COLO668 (cell line): Measurements from ENCODE around the gene ARHGAP23.
A peak's percentile ranks its signal among the peaks of the same experiment; 100 is the strongest.

Experiments
- DNase-seq: peaks from one replicate; lab custom pipeline; 2025; ENCODE audit not compliant: unreplicated experiment; lab: John Stamatoyannopoulos, UW

ARHGAP23 gene, protein sequence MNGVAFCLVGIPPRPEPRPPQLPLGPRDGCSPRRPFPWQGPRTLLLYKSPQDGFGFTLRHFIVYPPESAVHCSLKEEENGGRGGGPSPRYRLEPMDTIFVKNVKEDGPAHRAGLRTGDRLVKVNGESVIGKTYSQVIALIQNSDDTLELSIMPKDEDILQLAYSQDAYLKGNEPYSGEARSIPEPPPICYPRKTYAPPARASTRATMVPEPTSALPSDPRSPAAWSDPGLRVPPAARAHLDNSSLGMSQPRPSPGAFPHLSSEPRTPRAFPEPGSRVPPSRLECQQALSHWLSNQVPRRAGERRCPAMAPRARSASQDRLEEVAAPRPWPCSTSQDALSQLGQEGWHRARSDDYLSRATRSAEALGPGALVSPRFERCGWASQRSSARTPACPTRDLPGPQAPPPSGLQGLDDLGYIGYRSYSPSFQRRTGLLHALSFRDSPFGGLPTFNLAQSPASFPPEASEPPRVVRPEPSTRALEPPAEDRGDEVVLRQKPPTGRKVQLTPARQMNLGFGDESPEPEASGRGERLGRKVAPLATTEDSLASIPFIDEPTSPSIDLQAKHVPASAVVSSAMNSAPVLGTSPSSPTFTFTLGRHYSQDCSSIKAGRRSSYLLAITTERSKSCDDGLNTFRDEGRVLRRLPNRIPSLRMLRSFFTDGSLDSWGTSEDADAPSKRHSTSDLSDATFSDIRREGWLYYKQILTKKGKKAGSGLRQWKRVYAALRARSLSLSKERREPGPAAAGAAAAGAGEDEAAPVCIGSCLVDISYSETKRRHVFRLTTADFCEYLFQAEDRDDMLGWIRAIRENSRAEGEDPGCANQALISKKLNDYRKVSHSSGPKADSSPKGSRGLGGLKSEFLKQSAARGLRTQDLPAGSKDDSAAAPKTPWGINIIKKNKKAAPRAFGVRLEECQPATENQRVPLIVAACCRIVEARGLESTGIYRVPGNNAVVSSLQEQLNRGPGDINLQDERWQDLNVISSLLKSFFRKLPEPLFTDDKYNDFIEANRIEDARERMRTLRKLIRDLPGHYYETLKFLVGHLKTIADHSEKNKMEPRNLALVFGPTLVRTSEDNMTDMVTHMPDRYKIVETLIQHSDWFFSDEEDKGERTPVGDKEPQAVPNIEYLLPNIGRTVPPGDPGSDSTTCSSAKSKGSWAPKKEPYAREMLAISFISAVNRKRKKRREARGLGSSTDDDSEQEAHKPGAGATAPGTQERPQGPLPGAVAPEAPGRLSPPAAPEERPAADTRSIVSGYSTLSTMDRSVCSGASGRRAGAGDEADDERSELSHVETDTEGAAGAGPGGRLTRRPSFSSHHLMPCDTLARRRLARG (N-terminal part only)

DNA sequence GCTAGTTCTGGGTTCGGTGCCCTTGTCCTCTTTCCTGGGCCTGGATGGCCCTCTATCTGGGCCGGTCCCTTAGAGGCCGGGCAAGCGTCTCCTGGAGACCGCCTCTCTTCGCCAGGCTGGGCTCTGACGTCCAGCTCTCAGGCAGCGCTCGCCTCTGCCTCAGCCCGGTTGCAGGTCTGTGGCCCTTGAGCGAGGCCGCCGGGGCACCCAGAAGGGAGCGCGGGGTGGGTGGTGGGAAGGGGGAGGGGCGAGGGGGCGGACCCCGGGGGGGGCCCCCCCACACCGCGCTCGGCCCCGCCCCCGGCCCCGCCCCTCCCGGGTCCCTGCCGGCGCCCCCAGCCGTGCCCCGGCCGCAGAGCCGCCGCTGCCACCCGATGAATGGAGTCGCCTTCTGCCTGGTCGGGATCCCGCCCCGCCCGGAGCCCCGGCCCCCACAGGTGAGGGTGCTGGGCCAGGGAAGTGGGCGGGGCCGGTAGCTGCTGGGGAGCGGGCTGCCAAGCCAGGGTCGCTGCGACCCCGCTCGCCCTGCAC lies at the start of gene ARHGAP23:
Gene ARHGAP23 (plus strand): TSS at position 353 of the 531 bp plus-strand sequence. CDS start 22 bp downstream, at position 375.
- peak; percentile 9 for DNase-seq

DNA sequence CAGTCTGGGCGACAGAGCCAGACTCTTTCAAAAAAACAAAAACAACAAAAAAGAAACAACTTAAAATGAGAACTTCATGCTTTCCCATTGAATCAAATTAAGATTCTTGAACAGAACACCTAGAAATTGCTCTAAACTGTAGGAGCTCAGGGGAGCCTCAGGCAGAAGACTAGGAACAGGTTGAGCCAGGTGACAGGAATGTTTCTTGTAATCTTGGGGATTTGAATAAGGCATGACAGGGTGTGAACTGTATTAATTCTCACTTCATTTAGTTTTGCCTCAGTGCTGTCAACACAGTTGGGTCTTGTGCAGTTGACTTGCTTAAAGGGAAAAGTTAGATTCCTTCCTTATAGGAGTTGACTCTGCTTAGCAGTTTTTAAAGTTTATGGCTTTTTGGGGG lies 48.8 kb upstream of the ARHGAP23 start:
- DNase-seq = no peak

DNA sequence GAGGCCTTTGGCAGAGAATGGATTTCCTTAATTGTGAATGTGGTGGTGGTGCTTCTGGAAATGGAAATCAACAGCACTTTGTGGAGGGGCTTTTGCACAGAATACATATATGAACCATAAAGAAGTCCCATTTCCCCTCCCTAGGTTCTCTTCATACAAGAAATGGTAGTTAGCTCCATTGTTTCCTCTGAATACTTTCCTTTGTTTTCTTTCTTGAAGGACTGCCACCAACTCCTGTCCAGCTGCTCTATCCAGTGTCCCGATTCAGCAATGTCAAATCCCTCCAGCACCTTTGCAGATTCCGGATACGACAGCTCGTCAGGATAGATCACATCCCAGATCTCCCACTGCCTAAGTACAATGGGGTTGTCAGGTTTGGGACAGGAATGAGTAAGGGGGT lies 33.2 kb upstream of the ARHGAP23 start:
- DNase-seq = no peak

DNA sequence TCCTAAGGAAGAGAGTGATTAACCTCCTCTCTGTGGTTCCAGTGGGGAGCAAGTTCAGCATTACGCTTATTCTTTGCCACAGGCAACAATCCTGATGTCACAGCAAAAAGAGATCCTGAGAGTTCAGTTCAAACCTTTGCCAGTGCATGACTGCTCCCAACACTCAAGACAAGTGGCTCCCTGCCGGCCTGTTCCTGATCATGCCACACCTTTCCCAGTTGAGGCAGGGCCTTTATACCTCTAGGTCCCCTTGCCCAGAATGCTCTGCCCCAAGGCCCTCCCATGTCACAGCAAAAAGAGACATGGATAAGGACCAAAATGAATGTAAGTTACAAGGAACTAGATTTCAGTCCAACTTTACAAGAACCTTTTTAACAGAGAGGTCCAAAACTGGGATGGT lies 31.0 kb upstream of the ARHGAP23 start:
- DNase-seq = no peak

DNA sequence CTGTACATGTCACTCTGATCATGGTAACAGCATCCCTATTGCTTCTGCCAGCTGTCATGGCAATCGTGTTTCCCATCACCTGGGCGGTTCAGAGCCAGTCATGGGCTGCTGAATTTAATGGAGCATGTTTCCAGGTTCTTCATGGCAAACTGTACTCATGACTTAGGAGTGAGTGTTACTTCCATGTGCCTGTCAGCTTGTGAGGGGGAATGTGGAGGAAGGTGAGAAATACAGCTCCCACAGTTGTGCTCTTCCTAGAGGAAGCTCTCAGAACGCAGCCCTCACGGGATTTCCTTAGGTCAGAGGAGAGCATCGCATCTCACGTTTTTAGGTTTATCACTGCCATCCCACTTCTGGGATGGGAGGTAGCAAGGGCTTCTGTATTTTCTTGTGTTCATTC lies 28.0 kb upstream of the ARHGAP23 start:
- no peak for DNase-seq

DNA sequence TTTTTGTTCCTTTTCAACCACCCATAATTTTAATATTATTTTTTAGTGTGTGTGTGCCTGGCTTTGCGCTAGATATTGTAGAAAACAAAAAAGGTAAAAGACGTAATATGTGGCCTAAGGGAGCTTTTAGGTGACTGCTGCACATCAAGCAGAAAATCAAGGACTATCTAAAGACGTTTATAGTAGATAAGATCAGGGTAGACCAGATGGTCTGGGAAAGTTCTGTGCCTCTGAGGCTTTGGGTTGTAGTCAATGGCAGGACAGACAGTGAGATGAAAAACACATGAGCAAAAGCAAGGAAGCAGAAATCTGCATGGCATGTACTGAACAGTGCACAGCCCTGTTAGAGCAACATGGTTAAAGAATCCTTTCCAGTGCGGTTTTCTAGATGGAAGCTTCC lies 26.8 kb upstream of the ARHGAP23 start:
- no peak for DNase-seq

DNA sequence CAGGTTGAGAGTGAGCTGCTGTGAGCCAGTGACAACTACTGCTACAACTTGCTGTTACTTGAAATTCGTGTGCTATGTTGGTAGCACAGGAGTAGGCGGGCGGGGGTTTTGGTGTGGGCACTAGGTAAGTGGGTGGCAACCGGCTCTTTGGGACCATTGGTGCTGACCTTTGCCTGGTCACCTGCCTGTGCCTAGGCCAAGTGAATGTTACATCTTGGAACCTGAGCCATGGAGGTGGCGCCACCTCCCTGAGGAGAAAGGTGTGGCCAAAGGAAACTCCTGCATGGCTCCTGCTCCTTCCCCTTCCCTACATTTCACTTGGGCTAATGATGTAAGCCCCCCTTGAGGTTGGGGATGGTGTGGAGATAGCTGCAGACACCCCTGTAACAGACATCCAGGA lies 25.4 kb upstream of the ARHGAP23 start:
- no peak for DNase-seq

DNA sequence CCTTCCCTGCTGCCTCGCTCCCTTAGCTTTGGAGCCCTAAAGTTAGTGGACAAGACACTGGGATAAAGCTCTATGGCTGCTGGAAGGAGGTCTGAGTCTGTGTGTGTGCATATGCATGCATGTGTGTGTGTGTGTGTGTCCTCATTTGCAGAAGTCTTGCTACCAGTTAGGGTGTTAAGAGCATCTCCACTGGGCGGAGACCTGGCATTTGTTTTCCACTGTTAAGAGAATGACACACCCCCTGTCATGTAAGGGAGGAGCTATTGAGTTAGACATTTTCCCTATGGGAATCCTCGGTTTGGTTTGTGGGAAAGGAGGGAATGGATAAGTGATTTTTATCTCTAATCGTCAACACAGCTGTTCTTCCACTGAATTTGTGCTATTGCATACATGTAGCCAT lies 24.8 kb upstream of the ARHGAP23 start:
- DNase-seq = no peak

DNA sequence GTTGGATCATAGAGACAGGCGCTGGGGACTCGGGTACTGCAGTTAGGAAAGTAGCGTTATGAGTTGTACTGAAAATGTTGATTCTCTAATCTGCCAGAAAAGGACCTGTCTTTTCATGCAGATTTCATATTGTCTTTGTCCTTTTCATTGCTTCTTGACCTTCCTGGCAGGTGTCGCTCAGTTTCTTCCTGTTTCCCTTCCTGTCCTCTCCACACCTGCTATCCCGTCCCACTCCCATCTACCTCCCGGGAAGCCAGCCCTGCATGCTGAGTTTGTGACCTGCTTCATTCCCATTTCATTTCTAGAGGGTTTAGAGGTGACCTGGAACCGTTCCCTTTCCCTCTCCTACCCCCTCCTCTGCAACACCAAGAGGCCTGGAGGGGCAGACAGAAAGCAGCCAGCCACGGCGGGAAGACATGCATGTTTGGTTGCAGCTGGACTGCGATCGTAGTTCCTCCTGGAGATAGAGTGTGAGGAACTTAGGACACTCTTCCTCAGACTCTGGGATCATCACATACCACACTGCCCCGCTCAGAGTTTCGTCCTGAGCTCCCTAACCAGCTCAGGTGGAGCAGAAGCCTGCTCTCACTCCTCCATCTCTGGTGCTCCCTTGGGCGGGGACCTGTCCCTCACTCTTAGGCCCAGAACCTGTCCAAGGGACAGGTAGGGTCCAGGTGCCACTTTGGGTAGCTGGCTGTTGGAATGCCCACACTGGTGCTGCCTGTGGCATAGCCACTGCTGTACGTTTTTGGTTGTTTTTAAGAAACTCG lies 23.9 kb upstream of the ARHGAP23 start:
- DNase-seq = no peak

DNA sequence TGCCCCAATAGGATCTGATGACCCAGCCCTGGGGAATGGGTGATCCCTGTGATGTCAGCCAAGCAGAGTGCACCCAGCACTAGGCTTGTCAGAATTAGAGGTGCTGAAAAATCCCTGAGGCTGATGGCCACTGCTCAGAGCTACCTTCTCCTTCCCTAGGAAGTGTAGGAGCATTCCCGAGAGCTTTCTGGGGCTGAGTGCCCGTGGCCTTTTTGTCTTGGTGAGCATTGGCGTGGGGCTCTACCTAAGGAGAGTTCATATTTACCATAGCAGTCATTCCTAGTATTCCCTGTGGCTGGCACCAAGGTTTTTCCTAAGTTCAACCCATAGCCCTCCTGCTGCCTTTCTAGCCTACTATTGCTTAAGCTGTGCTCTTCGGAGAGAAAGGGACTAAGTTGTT lies 22.6 kb upstream of the ARHGAP23 start:
- no peak for DNase-seq

DNA sequence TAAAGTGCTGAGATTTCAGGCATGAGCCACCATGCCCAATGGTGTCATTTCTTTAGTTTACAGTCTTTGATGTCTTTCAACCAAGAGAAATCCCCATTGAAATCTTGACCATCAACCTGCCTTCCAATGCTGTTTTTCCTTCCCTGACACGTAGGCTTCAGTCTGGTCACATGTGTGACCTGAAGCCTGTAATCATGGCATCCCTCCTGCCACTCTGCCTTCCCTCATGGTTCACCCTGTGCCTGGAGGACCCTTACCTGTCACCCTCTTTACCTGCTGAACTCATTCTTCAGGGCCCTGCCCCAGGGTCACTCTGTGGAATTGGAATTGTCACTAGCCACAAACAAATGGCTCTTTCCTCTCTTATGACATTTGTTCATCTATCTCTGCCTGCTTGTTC lies 18.1 kb upstream of the ARHGAP23 start:
- DNase-seq = no peak

DNA sequence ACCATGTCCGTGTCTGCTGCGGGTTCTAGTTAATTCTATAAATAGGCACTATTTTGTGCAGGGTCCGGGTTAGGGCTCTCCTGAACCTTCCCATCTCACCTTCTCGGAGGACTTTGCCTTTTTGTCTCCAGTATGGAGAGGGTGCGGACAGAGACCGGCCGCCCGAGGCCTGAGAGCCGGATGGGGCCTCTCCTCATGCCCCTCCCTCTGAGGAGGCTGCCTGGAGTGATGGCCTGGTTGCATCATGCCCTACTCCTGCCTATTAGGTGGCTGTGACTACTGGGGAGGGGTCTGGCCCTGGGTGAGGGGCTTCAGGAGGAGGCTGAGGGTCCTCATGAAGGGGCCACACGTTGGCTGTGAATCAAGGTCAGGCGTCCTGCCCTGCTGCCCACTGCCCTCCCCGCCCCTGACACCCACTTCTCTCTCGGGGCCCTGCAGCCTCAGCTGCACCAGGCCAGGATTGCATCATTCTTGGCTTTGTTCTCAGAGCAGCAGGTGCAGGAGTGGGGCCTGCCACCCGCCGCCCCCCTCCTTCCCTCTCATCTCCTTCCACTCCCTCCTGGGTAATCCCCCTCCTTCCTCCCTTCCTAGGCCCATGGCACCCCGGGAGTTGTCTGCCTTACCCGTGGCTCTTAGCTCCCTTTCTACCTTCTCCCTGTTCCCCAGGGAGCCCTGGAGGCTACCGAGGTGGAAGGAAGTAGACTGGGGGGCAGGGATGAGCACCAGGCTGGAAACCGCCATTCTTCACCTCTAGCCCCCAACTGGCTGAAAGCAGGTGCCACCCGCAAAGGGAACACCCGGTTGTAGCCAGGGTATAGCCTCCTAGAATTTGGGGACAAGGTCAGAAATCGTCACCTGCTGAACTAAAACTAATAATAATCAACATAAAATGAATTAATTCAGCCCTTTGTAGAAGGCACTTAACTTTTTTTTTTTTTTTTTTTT lies 12.7 kb upstream of the ARHGAP23 start:
- peak; percentile 84 for DNase-seq

DNA sequence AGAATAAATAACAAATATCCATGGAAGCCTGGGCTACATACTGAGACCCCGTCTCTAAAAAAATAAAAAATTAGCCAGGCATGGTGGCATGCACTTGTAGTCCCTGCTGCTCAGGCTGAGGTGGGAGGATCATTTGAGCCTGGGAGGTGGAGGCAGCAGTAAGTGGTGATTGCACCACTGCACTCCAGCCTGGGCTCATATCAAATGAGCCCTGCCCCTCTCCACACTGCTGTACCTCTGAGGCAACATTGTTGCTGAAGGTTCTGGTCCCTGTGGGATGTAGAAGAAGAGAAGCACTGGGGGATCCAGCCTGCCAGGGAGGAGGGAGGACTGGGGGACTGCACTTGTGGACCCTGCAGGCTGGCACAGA lies 11.4 kb upstream of the ARHGAP23 start:
- DNase-seq = no peak

DNA sequence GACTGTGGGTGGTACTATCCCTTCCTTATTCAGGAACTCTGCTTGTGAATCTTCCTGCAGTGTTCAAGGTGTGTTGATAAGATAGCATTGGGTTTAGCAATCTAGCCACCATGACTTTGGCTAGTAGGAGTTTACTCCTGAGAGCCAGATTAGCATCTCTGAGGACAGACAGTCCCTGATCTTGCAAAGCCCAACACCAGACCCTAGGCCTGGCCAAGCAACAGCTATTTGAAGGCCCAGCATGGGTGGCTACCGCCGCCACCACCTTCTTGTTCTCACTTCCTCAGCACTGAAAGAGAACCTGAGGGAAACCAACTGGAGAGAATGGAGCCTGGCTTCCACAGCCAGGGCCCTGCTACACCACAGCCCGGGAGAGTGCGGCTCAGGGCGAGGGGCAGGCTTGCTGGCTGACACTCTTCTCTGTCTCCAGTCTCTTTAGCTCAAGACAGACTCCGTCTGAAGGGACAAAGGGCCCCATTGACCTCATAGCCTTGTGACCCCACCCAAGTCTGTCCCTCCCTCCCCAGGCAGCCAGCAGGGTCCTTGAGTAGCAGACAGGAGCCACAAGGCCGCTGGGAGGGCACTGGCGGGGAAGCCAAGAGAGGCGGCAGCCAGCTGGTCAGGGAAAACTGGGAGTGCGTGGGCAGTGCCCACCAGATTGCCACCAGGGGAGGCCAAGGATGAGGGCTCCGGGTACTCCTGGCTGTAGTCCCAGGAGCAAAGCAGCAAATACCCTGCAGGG lies 10.9 kb upstream of the ARHGAP23 start:
- DNase-seq = no peak

DNA sequence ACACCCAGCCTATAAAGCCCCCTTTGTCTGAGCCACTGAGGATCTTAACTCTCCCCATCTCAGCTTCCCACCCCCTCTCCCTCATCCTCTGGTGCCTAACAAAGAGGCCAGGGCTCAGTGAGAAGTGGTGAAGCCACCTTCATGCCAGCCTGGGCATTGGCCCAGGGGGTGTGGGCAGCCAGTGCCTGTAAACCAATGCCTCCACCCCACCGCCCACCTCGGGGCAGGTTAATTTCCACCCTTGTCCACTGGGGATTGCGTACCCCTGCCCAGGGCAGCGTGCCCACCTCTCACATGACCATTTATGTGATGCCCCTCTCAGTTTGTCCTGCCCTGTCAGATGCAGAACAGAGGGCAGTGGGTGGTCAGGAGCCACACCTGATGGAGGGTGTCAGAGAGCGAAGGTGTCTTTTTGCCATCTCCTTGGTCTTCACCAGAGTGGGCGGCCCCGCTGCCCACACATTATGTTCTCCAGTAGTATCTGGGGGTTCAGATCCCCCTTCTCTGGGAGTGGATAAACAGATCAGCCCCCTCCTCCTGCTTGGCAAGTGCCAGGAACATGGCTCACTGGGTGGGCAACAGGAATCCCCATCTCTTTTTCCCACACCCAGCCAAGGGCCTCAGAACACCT lies 10.1 kb upstream of the ARHGAP23 start:
- no peak for DNase-seq

DNA sequence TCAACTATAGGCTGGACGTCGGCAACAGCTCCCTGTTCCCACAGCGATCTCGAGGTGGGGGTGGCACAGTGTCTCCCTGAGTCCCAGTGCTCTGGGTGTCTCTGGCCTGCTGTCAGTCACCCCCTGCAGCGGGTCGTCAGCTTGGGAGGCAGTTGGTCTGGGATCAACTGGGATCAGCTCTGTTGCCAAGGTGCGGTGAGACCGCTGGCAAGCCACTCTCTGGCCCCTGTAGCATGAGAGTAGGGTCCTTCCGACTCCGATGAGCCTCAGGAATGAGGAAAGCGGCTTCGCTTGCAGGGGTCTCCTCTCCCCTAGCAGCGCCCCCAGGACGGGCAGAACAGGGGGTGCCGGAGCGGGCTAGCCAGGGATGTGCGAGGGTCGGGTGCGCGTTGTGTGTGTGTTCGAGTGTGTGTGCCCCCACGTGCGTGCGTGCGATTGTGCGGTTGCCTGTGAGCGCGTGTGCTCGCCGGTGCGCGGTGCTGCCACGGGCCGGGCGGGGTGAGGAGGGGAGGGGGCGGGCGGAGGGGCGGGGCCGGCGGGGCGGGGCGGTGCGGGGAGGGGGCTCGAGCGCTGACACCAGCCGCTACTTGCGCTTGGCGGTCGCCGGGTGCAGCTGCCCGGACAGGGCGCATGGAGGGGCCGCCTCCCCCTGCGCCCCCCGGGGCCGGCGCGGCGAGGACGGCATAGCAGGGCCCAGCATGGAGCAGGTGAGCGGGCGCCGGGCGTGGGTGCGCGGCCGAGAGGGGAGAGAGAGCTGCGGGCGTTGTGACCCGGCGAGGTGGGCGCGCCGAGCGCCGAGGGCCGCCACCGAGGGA lies 9.4 kb upstream of the ARHGAP23 start:
- DNase-seq = peak; percentile 6

DNA sequence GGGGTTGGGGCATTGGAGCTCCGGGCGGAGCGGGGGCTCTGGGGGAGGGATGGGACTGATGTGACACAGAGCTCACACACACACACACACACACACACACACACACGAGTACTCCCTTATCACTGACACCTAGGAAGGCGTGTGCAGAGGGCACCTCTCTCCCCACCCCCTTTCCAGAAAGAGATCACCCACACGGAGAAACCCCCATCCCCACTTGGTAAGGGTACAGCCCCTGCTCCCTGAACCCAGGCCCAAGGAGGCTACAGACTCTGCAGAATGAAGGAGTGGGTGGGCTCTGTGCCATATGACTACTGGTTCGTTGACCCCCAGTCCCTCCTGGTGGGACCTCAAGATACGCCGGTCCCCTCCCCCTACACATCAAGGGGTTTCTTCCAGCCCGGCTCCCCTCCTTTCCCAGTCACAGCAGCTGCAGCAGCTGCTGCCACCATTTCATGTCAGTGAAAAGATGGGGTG lies 8.7 kb upstream of the ARHGAP23 start:
- no peak for DNase-seq
